HUES6 (cell line): Measurements from ENCODE around the gene STK39.

Experiments
- H3K27ac ChIP-seq: 2 replicates; pipeline ENCODE4 v1.7.0; 2013; ENCODE audit warnings: low read depth, mild to moderate bottlenecking, low read length, inconsistent platforms
- H3K27me3 ChIP-seq: 2 replicates; pipeline ENCODE4 v1.6.1; 2013; ENCODE audit warnings: low read length; ENCODE audit not compliant: control insufficient read depth, insufficient read depth
- H3K36me3 ChIP-seq: 2 replicates; pipeline ENCODE4 v1.6.1; 2013; ENCODE audit warnings: low read length; ENCODE audit not compliant: control insufficient read depth, insufficient read depth
- H3K4me1 ChIP-seq: 2 replicates; pipeline ENCODE4 v1.6.1; 2013; ENCODE audit warnings: low read length; ENCODE audit not compliant: control insufficient read depth, insufficient read depth
- H3K4me3 ChIP-seq: 2 replicates; pipeline ENCODE4 v1.5.1; 2013; ENCODE audit warnings: low read depth, low read length
- H3K9ac ChIP-seq: one replicate; pipeline ENCODE4 v1.6.1; 2013; ENCODE audit warnings: mild to moderate bottlenecking, low read length
- H3K9me3 ChIP-seq: 2 replicates; pipeline ENCODE4 v1.6.1; 2013; ENCODE audit warnings: low read depth, low read length; ENCODE audit not compliant: control insufficient read depth, insufficient read depth

STK39 gene

DNA sequence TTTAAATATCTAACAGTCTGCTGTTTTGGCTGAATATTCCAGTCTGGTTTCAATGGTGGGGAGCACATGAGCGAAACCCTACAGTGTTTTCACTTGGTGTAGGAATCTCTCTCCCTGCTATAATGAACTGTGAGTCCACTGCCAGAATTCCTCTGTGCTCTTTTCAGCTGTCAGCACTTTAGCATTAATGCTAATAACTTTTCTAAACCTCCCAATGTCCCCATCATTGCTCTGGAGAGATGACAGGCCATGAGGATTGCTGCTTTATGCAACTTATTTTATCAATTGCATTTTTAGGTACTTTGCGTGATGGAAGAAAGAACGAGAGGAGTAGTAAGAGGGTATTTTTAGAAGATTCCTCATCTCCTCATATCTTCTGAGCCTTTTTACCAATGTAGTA lies 25.3 kb downstream of the STK39 start:
- H3K27me3 ChIP-seq: no peaks in the 10 kb centered on the region
- H3K36me3 ChIP-seq: no peaks in the 10 kb centered on the region
- no peak overlapping the region for H3K27ac ChIP-seq
- H3K9me3 ChIP-seq: no peaks in the 10 kb centered on the region
- peaks cover 7% of the 10 kb centered on the region; the same call in 1 of the 2 replicates for H3K4me1 ChIP-seq
- H3K4me3 ChIP-seq: no peak overlapping the region
- H3K9ac ChIP-seq: no peak overlapping the region

DNA sequence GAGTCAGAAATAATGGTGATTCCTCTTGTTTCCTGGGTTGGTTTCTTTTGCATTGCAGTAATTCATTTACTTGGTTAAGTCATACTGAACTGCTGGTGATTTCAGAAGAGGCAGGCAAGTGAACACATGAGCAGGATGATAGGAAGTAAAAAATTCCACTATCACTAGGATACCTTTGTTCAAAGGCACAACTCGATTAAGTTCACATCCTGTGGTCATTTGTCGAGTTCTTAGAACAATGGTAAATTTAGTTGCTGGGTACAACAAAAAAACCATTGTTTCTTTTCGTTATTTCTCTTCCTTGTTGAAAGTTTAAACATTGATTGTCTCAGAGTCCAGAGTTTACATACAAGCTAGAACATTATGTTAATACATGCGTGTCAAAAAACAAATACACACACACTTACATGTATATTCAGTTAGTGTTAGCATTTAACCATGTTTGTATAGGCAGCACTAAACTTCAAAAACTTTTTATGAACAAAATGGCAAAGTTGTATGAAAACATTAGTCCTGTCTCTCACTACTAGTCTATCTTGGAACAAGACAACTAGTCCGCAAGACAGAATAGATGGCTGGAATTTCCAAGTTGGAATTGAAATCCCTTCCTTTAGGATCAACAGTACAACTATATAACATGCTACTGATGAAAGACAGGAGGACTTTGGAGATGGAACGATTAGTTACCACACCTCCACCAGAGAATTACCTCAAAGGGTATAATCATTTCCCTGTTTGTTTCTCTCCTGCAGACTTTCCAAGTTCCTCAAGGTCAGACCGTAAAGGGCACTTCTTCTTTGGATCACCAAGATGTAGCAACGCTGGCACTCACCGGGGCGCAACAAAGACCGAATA lies 26.2 kb downstream of the STK39 start:
- peaks cover 7% of the 10 kb centered on the region; the same call in 1 of the 2 replicates for H3K4me1 ChIP-seq
- H3K9ac ChIP-seq: no peak overlapping the region
- no peaks in the 10 kb centered on the region for H3K27me3 ChIP-seq
- no peaks in the 10 kb centered on the region for H3K9me3 ChIP-seq
- no peaks in the 10 kb centered on the region for H3K36me3 ChIP-seq
- H3K4me3 ChIP-seq: no peak overlapping the region
- no peak overlapping the region for H3K27ac ChIP-seq

DNA sequence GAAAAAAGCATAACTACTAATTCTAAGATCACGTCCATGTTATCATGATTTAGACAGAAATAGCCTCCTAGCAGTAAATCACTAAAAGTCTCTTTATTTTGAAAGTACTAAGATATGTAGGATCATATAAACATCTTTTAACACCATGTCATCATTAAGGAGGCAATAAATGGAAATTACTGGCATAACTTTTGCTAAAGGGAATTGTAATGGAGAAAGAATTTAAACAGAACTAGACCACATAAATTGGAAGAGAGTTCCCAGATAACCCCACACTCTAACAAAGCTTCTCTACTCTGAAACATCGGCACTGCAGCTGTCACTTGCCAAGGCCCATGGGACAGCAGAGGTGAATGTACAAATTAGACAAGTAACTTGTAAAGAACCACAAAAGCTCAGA lies 29.5 kb downstream of the STK39 start:
- Histone ChIP-seq H3K27me3 (no peaks in the 10 kb centered on the region), H3K36me3 (no peaks in the 10 kb centered on the region), H3K4me3 (no peak overlapping the region), H3K27ac (no peak overlapping the region), H3K9me3 (no peaks in the 10 kb centered on the region), H3K4me1 (peaks cover 7% of the 10 kb centered on the region; the same call in 1 of the 2 replicates), H3K9ac (no peak overlapping the region)

DNA sequence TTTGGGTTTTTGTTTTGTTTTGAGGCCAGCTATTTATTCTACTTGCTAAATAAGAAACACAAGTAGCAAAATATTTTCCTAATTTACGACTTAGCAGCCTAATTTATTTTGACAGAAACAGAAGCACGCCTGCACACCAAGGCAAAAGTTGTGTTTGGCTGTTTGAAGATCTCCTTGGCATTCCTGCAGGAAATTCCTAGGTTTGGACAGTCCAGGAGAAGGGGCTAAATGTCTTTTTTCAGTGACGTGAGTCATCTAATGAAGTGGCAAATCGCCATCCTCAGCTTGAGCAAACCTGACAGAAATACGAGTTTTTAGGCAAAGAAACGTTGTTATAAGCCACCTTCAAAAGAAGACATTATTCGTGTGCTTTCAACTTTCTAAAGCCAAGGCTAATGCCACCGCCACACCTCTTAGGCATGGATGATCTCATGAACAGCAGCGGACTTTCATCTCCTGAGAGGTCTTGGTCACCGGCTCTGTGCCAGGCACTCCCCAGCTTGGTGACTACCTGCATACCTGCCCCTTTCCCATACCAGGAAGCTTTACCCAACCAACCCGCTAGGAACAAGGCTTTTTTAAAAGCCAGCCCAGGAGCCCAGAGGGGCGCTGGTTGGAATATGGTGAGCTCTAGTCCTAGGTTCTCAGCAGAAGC lies 30.9 kb downstream of the STK39 start:
- Histone ChIP-seq H3K9ac (no peak overlapping the region), H3K27ac (no peak overlapping the region), H3K4me1 (peaks cover 15% of the 10 kb centered on the region; the same call in 1 of the 2 replicates), H3K36me3 (no peaks in the 10 kb centered on the region), H3K9me3 (no peaks in the 10 kb centered on the region), H3K27me3 (no peaks in the 10 kb centered on the region), H3K4me3 (no peak overlapping the region)

DNA sequence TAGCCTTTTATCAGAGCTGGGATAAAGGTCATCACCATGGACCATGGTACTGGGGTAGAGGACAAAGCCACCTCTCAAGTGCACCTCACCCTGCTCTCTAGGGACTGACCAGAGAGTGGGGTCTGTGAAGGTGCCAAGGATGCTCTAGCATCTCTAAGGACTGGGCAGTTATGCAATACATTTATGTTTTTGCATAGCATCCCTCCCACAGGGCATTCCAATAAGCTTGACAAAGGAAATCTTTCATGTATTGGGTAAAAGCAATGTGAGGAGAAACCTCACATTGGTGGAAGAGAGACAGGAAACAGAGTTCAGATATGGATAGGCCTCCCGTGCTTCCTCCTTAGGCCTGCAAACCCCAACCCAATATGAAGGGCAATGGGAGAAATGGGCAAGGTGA lies 31.6 kb downstream of the STK39 start:
- Histone ChIP-seq H3K9ac (no peak overlapping the region), H3K9me3 (no peaks in the 10 kb centered on the region), H3K27me3 (no peaks in the 10 kb centered on the region), H3K4me3 (no peak overlapping the region), H3K27ac (no peak overlapping the region), H3K36me3 (no peaks in the 10 kb centered on the region), H3K4me1 (peaks cover 11% of the 10 kb centered on the region; the same call in 1 of the 2 replicates)

DNA sequence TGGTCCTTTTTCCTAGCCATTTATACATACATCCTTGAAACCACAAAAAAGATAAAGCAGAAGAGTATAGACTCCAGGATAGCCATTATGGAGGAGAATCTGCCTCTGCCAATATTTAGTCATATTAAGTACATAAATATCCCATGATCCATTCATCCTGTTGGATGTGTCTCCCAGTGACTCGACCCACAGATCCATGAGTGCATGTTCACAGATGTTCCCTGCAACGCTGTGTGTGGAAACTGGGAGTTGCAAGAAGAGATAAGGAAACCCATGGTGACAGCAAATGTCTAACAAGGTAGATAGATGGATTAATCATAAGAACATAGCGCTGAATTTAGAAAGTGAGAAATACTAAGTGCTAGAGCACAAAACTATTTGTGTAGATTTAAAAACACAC lies 34.5 kb downstream of the STK39 start:
- H3K27me3 ChIP-seq: no peaks in the 10 kb centered on the region
- H3K36me3 ChIP-seq: no peaks in the 10 kb centered on the region
- no peaks in the 10 kb centered on the region for H3K9me3 ChIP-seq
- H3K4me3 ChIP-seq: no peak overlapping the region
- H3K27ac ChIP-seq: no peak overlapping the region
- peaks cover 8% of the 10 kb centered on the region; the same call in 1 of the 2 replicates for H3K4me1 ChIP-seq
- no peak overlapping the region for H3K9ac ChIP-seq

DNA sequence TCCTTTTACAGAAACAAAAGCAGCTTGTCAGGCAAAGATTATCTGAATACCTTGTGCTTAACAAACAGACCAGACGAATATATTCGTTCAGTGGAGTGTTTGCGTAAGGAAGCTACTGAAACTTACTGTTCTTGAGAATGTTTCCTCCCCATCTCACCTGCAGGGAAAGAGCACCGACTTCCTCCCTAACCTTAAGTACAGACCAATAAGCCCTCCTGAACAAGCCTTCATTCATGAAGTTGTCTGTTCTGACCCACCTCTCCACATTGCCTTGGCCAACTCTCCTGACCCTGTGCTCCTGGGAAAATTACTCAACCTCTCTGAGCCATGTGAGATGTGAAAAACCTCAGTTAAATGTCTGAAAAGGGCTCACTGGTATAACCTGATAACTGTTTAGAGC lies 35.2 kb downstream of the STK39 start:
- Histone ChIP-seq H3K27ac (no peak overlapping the region), H3K27me3 (no peaks in the 10 kb centered on the region), H3K36me3 (no peaks in the 10 kb centered on the region), H3K9ac (no peak overlapping the region), H3K9me3 (no peaks in the 10 kb centered on the region), H3K4me1 (peaks cover 8% of the 10 kb centered on the region; the same call in 1 of the 2 replicates), H3K4me3 (no peak overlapping the region)

DNA sequence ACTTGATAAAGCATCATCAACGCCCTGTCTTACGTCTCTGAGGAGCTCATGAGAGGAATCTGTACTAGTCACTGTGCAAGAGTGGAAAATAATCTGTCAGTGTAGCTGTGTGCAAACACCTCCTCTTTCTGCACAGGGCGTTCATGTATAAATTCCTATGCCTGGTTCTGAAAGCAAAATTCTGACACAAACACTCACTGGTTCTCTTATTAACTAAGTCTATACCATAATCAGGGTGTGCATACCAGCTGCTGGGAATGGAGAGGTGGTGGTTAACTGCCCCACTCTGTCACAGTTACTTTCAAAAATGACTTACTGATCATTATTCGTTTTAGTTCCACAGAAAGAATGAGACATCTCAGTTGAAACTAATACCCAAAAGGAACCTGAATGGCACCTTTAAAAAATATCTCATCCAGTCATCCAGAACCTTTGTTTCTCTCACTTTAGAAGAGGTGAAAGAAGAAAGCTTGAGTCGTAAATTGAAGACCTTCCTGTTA lies 35.7 kb downstream of the STK39 start:
- Histone ChIP-seq H3K27ac (no peak overlapping the region), H3K27me3 (no peaks in the 10 kb centered on the region), H3K36me3 (no peaks in the 10 kb centered on the region), H3K4me3 (no peak overlapping the region), H3K9ac (no peak overlapping the region), H3K4me1 (peaks cover 8% of the 10 kb centered on the region; the same call in 1 of the 2 replicates), H3K9me3 (no peaks in the 10 kb centered on the region)

DNA sequence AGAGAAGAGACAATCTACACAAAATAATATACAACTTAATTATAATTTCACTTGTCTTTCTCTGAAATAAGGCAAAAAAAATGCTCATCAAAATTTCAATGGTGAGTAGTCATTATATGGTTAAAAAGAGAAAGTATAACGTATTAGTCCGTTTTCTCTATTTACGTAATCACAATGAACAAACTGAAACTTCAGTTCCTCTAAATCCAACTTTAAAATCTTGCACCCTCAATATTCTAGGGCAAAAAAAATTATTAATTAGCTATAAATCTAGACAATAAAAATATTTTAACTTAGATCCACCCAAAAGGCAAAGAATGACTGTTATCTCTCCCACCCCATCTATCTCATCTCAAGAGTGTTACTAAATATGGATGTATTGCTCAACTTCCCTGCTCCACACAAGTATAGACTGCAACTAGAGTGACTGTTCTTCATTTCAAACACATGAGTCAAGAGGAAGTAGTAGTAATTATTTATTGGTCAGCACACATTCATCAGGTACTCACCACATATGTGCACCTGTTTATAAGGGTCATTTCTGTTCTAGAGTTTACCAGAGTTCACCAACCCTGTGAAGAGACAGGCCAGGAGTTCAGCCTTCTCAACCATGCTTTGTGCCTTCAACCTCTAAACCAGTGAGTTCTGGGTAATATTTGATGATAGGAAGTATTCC lies 36.4 kb downstream of the STK39 start:
- no peak overlapping the region for H3K9ac ChIP-seq
- H3K36me3 ChIP-seq: no peaks in the 10 kb centered on the region
- no peak overlapping the region for H3K4me3 ChIP-seq
- no peaks in the 10 kb centered on the region for H3K9me3 ChIP-seq
- H3K27me3 ChIP-seq: no peaks in the 10 kb centered on the region
- peaks cover 8% of the 10 kb centered on the region; the same call in 1 of the 2 replicates for H3K4me1 ChIP-seq
- no peak overlapping the region for H3K27ac ChIP-seq

DNA sequence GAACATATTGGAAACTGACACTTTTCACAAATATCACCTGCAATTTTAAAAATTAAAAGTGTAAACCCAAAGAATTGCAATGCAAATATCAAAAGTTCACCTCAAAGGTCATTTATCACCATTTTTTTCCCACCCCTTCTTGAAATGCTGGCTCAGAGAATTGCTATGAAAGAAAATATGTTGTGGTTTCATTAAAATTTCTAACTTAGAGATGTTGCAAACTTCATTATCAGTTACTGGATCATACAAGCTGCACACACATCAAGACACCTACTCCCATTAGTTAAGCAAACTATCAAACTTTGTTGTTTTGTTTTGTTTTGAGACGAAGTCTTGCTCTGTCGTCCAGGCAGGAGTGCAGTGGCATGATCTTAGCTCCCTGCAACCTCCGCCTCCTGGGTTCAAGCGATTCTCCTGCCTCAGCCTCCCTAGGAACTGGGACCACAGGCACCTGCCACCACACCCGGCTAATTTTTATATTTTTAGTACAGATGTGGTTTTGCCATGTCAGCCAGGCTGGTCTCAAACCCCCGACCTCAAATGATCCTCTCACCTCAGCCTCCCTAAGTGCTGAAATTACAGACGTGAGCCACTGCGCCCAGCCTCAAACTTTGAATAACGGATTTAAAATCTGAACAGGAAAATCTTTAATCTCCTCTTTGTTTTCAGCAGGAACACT lies 37.0 kb downstream of the STK39 start:
- Histone ChIP-seq H3K4me1 (peaks cover 8% of the 10 kb centered on the region; the same call in 1 of the 2 replicates), H3K36me3 (no peaks in the 10 kb centered on the region), H3K9me3 (no peaks in the 10 kb centered on the region), H3K4me3 (no peak overlapping the region), H3K9ac (no peak overlapping the region), H3K27me3 (no peaks in the 10 kb centered on the region), H3K27ac (no peak overlapping the region)
